Measurements from ENCODE around the gene FOXRED2. TPM values are rescaled to one million over a fixed set of nuclear protein-coding genes. Genes with fewer than 3 reads are reported as not detected.
"Not testable (repeated sequence)": the region's sequence is repeated elsewhere in the genome, so short reads cannot be mapped to it uniquely, and the experiment has no call there.

FOXRED2 gene
- total RNA-seq, 2 experiments from 2014 or later: 10.9 to 12.0 TPM

DNA sequence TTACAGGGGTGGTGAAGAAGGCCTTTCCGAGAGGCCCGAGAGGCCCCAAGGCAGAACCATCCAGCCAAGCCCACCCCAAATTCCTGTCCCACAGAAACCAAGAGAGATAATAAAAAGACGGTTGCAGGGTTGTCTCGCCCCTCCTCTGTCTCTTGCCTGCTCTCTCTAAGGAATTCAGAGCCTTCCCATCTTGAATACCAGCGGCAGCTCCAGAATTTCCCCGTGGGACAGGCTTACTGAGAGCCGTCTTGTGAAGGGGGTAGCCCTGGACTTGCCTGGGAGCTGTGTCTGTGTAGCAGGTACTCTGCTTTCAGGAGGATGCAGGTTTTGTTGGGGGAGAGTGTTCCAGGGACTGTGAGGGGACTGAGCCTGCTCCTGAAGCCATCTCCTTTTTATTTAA lies 31.7 kb upstream of the FOXRED2 start:
- no peak for DNase-seq
- Mint-ChIP-seq H3K36me3 (peaks cover 3% of the 10 kb centered on the region), H3K4me3 (no peak overlapping the region), H3K4me1 (peaks cover 10% of the 10 kb centered on the region), H3K27me3 (peaks cover 4% of the 10 kb centered on the region), H3K27ac (no peak overlapping the region), H3K9me3 (no peaks in the 10 kb centered on the region)
- ATAC-seq (ENCODE audit: low read depth): no peak
- POLR2A ChIA-PET: interaction anchor here (0.8 kb wide), 1 partner anchor 9 kb away, joined by 4 read pairs; the partner anchor contains the start of gene EIF3D

DNA sequence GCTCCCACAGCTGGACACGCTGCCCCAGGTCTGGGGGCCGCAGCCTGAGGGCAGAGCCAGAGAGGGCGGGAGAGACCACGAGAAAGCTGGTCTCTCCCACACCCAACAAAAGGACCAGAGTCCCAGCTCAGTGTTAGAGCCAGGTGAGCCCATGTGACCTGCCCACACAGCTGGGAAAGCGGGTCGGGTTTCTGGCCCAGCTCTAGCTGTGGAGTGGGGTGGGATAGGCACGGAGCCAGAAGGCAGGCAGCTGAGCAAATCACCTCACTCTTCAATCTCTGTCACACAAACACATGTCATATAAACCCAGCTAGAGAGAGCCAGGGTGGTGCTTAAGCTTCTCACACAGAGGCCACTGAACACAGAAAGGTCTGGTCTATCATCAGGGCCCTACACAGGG lies 29.9 kb upstream of the FOXRED2 start:
- H3K27me3 Mint-ChIP-seq: peaks cover 4% of the 10 kb centered on the region
- POLR2A ChIA-PET: interaction anchor here (1.0 kb wide), 1 partner anchor 441 kb away, joined by 3 read pairs; no protein-coding TSS in a partner anchor
- peaks cover 3% of the 10 kb centered on the region for H3K4me1 Mint-ChIP-seq
- H3K27ac Mint-ChIP-seq: no peak overlapping the region
- peaks cover 4% of the 10 kb centered on the region for H3K36me3 Mint-ChIP-seq
- DNase-seq (no peak), ATAC-seq (ENCODE audit: low read depth) (no peak)
- peaks cover 3% of the 10 kb centered on the region for H3K9me3 Mint-ChIP-seq
- H3K4me3 Mint-ChIP-seq: no peak overlapping the region

DNA sequence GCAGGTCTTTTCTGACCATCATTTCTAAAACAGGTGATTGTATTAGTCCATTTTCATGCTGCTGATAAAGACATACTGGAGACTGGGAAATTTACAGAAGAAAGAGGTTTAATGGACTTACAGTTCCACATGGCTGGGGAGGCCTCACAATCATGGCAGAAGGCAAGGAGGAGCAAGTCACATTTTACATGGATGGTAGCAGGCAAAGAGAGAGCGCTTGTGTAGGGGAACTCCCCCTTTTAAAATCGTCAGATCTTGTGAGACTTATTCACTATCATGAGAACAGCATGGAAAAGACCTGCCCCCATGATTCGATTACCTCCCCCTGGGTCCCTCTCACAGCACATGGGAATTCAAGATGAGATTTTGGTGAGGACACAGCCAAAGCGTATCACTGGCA lies 26.5 kb upstream of the FOXRED2 start:
- POLR2A ChIA-PET, H3K4me3 Mint-ChIP-seq, H3K36me3 Mint-ChIP-seq: not testable (repeated sequence)

DNA sequence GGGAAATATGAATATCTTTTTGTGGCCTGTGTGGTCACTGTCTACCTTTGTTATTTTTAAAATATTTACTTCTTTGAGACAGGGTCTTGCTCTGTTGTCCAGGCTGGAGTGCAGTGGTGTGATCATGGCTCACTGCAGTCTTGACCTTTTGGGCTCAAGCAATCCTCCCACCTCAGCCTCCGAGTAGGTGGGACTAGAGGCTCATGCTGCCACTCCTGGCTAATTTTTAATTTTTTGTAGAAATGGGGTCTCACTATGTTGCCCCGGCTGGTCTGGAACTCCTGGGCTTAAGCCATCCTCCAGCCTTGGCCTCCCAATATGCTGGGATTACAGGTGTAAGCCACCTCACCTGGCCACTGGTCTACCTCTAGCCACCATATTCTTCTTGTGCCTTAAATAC lies 25.6 kb upstream of the FOXRED2 start:
- POLR2A ChIA-PET: interaction anchor here (0.7 kb wide), 1 partner anchor 1782 kb away, joined by 3 read pairs; no protein-coding TSS in a partner anchor
- Mint-ChIP-seq H3K4me3 (no peak overlapping the region), H3K4me1 (peaks cover 3% of the 10 kb centered on the region), H3K36me3 (peaks cover 4% of the 10 kb centered on the region), H3K27ac (no peak overlapping the region), H3K9me3 (peaks cover 3% of the 10 kb centered on the region), H3K27me3 (peaks cover 4% of the 10 kb centered on the region)
- no peak for DNase-seq
- ATAC-seq (ENCODE audit: low read depth): no peak

More for the DNA sequence above, 26.5 kb upstream of the FOXRED2 start:
- not testable (repeated sequence) for ATAC-seq (ENCODE audit: low read depth); H3K27me3 Mint-ChIP-seq; H3K9me3 Mint-ChIP-seq; H3K27ac Mint-ChIP-seq; H3K4me1 Mint-ChIP-seq; DNase-seq

DNA sequence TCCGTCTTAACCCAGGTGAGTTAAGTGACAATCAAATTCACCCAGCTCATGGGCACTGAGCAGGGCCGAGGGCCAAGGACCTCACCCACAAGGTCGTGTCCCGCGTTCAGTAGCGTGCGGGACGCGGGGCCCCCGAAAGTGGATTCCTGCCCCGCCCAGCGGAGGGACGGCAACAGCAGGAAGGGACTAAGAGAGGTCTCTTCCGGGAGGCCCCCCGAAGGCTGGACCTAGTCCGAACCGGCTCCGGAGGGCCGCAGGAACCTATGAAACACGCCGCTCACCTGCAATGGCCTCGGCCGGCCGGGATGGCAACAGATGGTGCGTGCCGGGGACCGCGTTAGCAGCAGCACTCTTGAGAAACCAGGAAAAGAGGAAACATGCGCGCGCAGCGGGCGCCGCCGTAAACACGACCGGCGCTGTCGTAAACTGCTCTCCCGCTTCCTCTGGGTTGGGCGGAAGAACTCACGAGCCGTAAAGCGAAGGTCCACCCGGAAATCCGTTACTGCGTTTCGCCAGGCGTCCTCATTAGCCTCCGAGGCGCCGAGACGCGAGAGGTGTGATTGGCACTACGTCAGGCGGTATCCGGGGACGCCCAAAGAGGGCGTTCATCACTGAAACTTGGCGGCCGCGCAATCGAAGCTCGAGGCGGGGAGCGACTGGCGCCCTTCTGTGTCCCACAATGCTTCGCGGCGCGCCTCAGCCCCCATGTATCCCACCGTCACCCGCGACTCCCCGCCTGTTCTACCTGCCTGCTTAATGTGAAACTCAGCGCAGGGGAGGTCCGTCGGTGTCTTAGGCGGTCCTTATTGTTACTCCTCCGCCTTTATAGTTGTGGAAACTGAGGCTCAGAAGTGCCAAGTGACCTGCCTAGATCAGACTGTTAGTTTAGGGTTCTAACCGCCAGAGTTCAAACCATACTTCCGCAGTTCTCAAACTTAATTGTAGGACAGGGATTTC lies 22.2 kb upstream of the FOXRED2 start, which contains the start of gene EIF3D:
TSS of gene EIF3D (minus strand) at position 372 of the 957 bp plus-strand sequence. CDS start 3,045 bp downstream, outside the sequence.
- DNase-seq (peak; percentile 97), ATAC-seq (ENCODE audit: low read depth) (peak; percentile 97)
- Mint-ChIP-seq H3K9me3 (peaks cover 3% of the 10 kb centered on the region), H3K4me3 (peak within 1 kb of the TSS; percentile 95), H3K27me3 (no peaks in the 10 kb centered on the region), H3K27ac (peak within 1 kb of the TSS; percentile 100), H3K36me3 (peaks cover 21% of the 10 kb centered on the region), H3K4me1 (peaks cover 15% of the 10 kb centered on the region)
- POLR2A ChIA-PET: interaction anchor here (0.6 to 3.6 kb wide), 19 partner anchors 9 to 771 kb away, joined by 3 to 24 read pairs (median 4); partner anchors contain the start of genes FOXRED2, IFT27 and TXN2

DNA sequence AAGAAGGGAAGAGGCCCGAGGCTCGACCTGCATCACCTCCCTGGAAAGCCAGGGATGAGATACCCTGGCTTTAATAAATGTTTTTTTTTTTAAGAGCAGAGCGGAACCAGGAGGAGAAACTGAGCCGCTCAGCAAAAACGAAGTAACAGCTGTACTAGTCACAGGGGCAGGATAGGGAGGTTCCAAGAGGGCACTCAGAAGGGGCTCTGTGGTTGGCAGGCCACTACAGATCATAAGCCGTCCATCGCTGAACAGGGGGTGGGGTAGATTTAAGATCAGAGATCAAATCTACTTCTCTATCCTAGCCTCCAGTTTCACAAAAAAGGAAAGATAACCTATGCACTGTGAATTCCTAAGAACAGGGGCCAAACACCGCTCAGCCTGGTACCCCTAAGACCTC lies 21.5 kb upstream of the FOXRED2 start:
- POLR2A ChIA-PET: interaction anchor here (0.7 to 3.6 kb wide), 6 partner anchors 13 to 772 kb away, joined by 3 to 24 read pairs (median 3); partner anchors contain the start of gene FOXRED2
- Mint-ChIP-seq H3K4me3 (peak overlapping the region; percentile 95), H3K9me3 (peaks cover 3% of the 10 kb centered on the region), H3K27ac (peak overlapping the region; percentile 100), H3K36me3 (peaks cover 25% of the 10 kb centered on the region), H3K4me1 (peaks cover 15% of the 10 kb centered on the region), H3K27me3 (no peaks in the 10 kb centered on the region)
- DNase-seq (no peak), ATAC-seq (ENCODE audit: low read depth) (no peak)

DNA sequence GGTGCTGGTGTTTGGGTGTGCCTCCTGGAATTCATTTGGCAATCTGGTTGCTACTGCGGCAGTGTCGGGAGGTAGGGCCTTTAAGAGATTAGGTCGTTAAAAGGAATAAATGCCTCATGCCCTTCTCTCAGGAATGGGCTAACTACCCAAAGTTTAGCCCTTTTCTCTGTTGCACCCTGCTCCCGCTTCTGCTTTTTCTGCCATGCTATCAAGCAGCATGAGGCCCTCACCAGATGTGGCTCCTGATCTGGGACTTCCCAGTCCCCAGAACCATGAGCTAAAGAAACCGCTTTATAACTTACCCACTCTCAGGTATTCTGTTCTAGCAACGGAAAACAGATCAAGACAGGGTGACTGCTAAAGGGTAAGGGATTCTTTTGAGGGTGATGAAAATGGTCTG lies 15.8 kb upstream of the FOXRED2 start:
- DNase-seq (no peak), ATAC-seq (ENCODE audit: low read depth) (no peak)
- Mint-ChIP-seq H3K9me3 (no peaks in the 10 kb centered on the region), H3K4me1 (peaks cover 13% of the 10 kb centered on the region), H3K27me3 (no peaks in the 10 kb centered on the region), H3K36me3 (peaks cover 43% of the 10 kb centered on the region), H3K4me3 (no peak overlapping the region), H3K27ac (no peak overlapping the region)
- POLR2A ChIA-PET: interaction anchor here (0.7 to 1.0 kb wide), 2 partner anchors 16 to 40 kb away, joined by 3 to 4 read pairs; partner anchors contain the start of gene FOXRED2

DNA sequence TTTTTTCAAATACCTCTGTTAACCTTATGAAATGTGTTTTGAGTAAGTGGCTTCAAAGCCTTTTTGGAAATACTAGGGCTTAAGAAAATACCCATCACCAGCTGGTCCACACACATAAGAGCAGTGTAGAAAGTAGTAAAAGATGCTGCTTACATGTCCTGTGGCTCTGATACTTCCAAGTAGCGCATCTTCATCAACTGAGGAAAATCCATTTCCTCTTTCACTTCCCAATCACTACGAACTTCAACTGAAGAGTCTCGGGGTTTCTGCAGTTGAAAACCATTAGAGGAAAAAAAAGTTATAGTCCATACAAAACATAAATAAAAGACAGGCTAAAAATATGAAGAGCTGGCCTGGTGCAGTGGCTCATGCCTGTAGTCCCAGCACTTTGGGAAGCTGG lies 13.6 kb upstream of the FOXRED2 start:
- no peak for ATAC-seq (ENCODE audit: low read depth)
- Mint-ChIP-seq H3K4me3 (no peak overlapping the region), H3K4me1 (peaks cover 2% of the 10 kb centered on the region)

DNA sequence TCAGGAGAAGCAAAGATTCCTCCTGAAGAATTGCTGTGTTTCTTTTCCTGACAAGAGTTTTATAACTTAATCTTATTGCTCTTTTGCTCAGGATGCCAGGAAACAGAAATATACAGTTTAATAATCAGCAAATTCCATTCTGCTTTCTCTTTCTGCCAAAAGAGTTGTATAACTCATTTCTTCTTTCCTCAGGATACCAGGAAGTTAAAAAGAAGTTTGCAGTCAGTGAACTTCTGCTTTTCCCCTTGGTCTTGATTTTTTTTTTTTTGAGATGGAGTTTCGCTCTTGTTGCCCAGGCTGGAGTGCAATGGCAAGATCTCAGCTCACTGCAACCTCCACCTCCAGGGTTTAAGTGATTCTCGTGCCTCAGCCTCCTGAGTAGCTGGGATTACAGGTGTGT lies 13.1 kb upstream of the FOXRED2 start:
- H3K27me3 Mint-ChIP-seq; H3K4me1 Mint-ChIP-seq; ATAC-seq (ENCODE audit: low read depth); H3K27ac Mint-ChIP-seq; H3K9me3 Mint-ChIP-seq; H3K4me3 Mint-ChIP-seq; DNase-seq: not testable (repeated sequence)
- H3K36me3 Mint-ChIP-seq: peaks cover 50% of the 10 kb centered on the region
- POLR2A ChIA-PET: interaction anchor here (1.4 kb wide), 1 partner anchor 8 kb away, joined by 4 read pairs; no protein-coding TSS in a partner anchor

More for the DNA sequence above, 13.6 kb upstream of the FOXRED2 start:
- peaks cover 51% of the 10 kb centered on the region for H3K36me3 Mint-ChIP-seq
- H3K9me3 Mint-ChIP-seq: no peaks in the 10 kb centered on the region
- H3K27ac Mint-ChIP-seq: no peak overlapping the region
- no peak for DNase-seq
- POLR2A ChIA-PET: interaction anchor here (1.4 kb wide), 1 partner anchor 9 kb away, joined by 4 read pairs; no protein-coding TSS in a partner anchor
- no peaks in the 10 kb centered on the region for H3K27me3 Mint-ChIP-seq

DNA sequence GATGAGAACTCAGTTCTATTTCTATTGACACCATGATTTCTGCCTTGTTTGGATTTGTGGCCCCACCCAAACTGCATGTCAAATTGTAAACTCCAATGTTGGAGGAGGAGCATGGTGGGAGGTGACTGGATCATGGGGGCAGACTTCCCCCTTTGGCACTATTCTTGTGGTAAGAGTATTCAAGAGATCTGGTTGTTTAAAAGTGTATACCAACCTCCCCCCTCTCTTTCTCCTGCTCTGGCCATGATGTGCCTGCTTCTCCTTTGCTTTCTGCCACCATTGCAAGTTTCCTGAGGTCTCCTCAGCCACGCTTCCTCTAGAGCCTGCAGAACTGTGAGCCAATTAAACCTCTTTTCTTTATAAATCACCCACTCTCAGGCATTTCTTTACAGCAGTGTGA lies 7.9 kb upstream of the FOXRED2 start:
- peaks cover 57% of the 10 kb centered on the region for H3K36me3 Mint-ChIP-seq
- H3K27ac Mint-ChIP-seq: no peak overlapping the region
- ATAC-seq (ENCODE audit: low read depth) (no peak), DNase-seq (no peak)
- H3K27me3 Mint-ChIP-seq: no peaks in the 10 kb centered on the region
- peaks cover 4% of the 10 kb centered on the region for H3K4me1 Mint-ChIP-seq
- POLR2A ChIA-PET: interaction anchor here (0.8 to 1.0 kb wide), 2 partner anchors 13 to 14 kb away, joined by 3 to 4 read pairs; partner anchors contain the start of gene EIF3D
- no peaks in the 10 kb centered on the region for H3K9me3 Mint-ChIP-seq
- no peak overlapping the region for H3K4me3 Mint-ChIP-seq

DNA sequence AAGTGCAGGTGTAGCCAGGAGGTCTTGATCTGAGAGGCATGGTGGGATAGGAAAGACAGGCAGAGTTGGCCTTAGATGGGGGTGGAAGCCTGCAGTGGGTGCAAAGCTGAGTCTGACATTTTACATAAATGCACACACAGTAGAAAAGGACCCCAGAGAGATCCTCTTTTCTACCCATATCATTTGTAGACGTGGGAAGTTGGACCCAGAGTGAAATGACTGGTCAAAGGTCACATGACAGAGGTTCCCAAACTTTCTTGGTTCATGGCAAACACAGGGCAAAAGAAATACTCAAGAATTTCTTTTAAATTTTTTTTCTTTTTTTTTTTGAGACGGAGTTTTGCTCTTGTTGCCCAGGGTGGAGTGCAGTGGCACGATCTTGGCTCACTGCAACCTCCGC lies 6.2 kb upstream of the FOXRED2 start:
- no peaks in the 10 kb centered on the region for H3K9me3 Mint-ChIP-seq
- no peak for DNase-seq
- H3K4me3 Mint-ChIP-seq: no peak overlapping the region
- POLR2A ChIA-PET: interaction anchor here (1.1 to 1.5 kb wide), 2 partner anchors 15 to 16 kb away, joined by 4 to 5 read pairs; partner anchors contain the start of gene EIF3D
- H3K36me3 Mint-ChIP-seq: peaks cover 56% of the 10 kb centered on the region
- no peaks in the 10 kb centered on the region for H3K27me3 Mint-ChIP-seq
- H3K4me1 Mint-ChIP-seq: peaks cover 6% of the 10 kb centered on the region
- no peak for ATAC-seq (ENCODE audit: low read depth)
- H3K27ac Mint-ChIP-seq: peak overlapping the region; percentile 19

DNA sequence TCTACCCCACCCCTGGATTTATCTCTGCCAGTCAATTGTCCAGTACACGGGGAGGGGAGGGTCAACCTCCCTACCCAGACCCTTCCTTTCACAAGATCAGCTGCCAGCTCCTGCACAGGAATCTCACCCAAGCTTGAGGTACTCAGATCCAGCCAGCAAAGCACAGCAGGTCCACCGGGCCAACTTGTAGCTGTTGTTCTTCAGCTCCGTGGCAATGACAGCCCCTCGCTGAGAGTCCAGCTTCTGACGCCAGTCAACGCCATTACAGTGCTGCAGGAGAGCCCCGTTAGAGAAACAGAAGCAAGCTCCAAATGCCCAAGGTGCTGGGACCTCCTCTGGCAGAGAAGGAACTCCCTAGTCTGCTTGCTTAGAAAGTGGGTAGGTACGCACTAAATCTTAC lies 5.5 kb upstream of the FOXRED2 start:
- POLR2A ChIA-PET: interaction anchor here (0.6 to 1.5 kb wide), 4 partner anchors 8 to 17 kb away, joined by 4 to 6 read pairs (median 4); partner anchors contain the start of gene EIF3D
- Mint-ChIP-seq H3K4me1 (peaks cover 10% of the 10 kb centered on the region), H3K4me3 (no peak overlapping the region), H3K36me3 (peaks cover 53% of the 10 kb centered on the region), H3K9me3 (no peaks in the 10 kb centered on the region), H3K27ac (no peak overlapping the region), H3K27me3 (no peaks in the 10 kb centered on the region)
- ATAC-seq (ENCODE audit: low read depth) (no peak), DNase-seq (no peak)

Measured in activated naive CD8-positive, alpha-beta T cell treated with anti-CD3 and anti-CD28 coated beads, Interleukin-2, amount 10 ng/mL, durations not matched to agents 7 days and 5 days (primary cell).